H9 (cell line): ENCODE results near the gene SDHC. TPM values are rescaled to one million over a fixed set of nuclear protein-coding genes. Genes with fewer than 3 reads are reported as not detected.

Experiments
- DNase-seq: peaks from one replicate; pipeline ENCODE4 v3.0.0-alpha.2; 2017
- H2AFZ ChIP-seq: one replicate; pipeline ENCODE4 v1.6.1; 2013; ENCODE audit warnings: mild to moderate bottlenecking, low read length, control low read depth, moderate library complexity
- H2AK5ac ChIP-seq: 2 replicates; pipeline ENCODE4 v1.6.1; 2013; ENCODE audit warnings: low read length, control low read depth, mixed read lengths; ENCODE audit not compliant: insufficient read length
- H2BK120ac ChIP-seq: one replicate; pipeline ENCODE4 v1.6.1; 2013; ENCODE audit warnings: low read depth, mild to moderate bottlenecking, low read length, control low read depth, inconsistent platforms; ENCODE audit not compliant: poor library complexity, severe bottlenecking
- H2BK12ac ChIP-seq: 2 replicates; pipeline ENCODE4 v1.6.1; 2013; ENCODE audit warnings: low read length, control low read depth, mixed read lengths, low read depth; ENCODE audit not compliant: insufficient read length
- H2BK15ac ChIP-seq: 2 replicates; pipeline ENCODE4 v1.6.1; 2013; ENCODE audit warnings: low read depth, low read length, control low read depth
- H2BK20ac ChIP-seq: one replicate; pipeline ENCODE4 v1.6.1; 2013; ENCODE audit warnings: low read depth, mild to moderate bottlenecking, low read length, control low read depth, inconsistent platforms; ENCODE audit not compliant: poor library complexity, severe bottlenecking
- H2BK5ac ChIP-seq: 2 replicates; pipeline ENCODE4 v1.6.1; 2013; ENCODE audit warnings: low read length, control low read depth, mixed read lengths; ENCODE audit not compliant: insufficient read length
- H3K14ac ChIP-seq: 2 replicates; pipeline ENCODE4 v1.6.1; 2013; ENCODE audit warnings: low read length, control low read depth; ENCODE audit not compliant: insufficient read depth
- H3K18ac ChIP-seq: 2 replicates; pipeline ENCODE4 v1.6.1; 2013; ENCODE audit warnings: low read depth, mild to moderate bottlenecking, mixed read lengths, low read length, control low read depth; ENCODE audit not compliant: insufficient read length
- H3K23ac ChIP-seq: 2 replicates; pipeline ENCODE4 v1.6.1; 2013; ENCODE audit warnings: low read length, control low read depth, mixed read lengths, low read depth; ENCODE audit not compliant: insufficient read length
- H3K23me2 ChIP-seq: 2 replicates; pipeline ENCODE4 v1.6.1; 2013; ENCODE audit warnings: low read depth, mild to moderate bottlenecking, mixed read lengths, low read length, control low read depth; ENCODE audit not compliant: insufficient read length, poor library complexity, severe bottlenecking
- H3K27ac ChIP-seq: 2 replicates; pipeline ENCODE4 v1.5.1; 2013; ENCODE audit warnings: low read length, control low read depth, mixed read lengths, low read depth; ENCODE audit not compliant: insufficient read length
- H3K27me3 ChIP-seq: 2 replicates; pipeline ENCODE4 v1.6.1; 2013; ENCODE audit warnings: low read length, control low read depth, inconsistent platforms; ENCODE audit not compliant: insufficient read depth
- H3K4ac ChIP-seq: 2 replicates; pipeline ENCODE4 v1.6.1; 2013; ENCODE audit warnings: low read depth, mild to moderate bottlenecking, control low read depth, inconsistent platforms, low read length, moderate library complexity
- H3K4me1 ChIP-seq: 2 replicates; pipeline ENCODE4 v1.6.1; 2013; ENCODE audit warnings: low read length, control low read depth, inconsistent platforms; ENCODE audit not compliant: insufficient read depth
- H3K4me2 ChIP-seq: 2 replicates; pipeline ENCODE4 v1.6.1; 2013; ENCODE audit warnings: low read length, control low read depth, mixed read lengths; ENCODE audit not compliant: insufficient read length, insufficient read depth
- H3K56ac ChIP-seq: 2 replicates; pipeline ENCODE4 v1.6.1; 2013; ENCODE audit warnings: low read depth, mild to moderate bottlenecking, mixed read lengths, low read length, control low read depth; ENCODE audit not compliant: insufficient read length
- H3K79me1 ChIP-seq: 2 replicates; pipeline ENCODE4 v1.6.1; 2013; ENCODE audit warnings: low read depth, mild to moderate bottlenecking, moderate library complexity, low read length, control low read depth, inconsistent platforms; ENCODE audit not compliant: insufficient read depth, poor library complexity, severe bottlenecking
- H3K79me2 ChIP-seq: 2 replicates; pipeline ENCODE4 v1.6.1; 2013; ENCODE audit warnings: low read length, control low read depth, inconsistent platforms; ENCODE audit not compliant: insufficient read depth
- H3K9ac ChIP-seq: 2 replicates; pipeline ENCODE4 v1.6.1; 2013; ENCODE audit warnings: low read length, control low read depth, mixed read lengths; ENCODE audit not compliant: insufficient read length; ENCODE audit errors: extremely low read depth
- H3K9me3 ChIP-seq: one replicate; pipeline ENCODE4 v1.6.1; 2013; ENCODE audit warnings: low read depth, low read length, inconsistent platforms; ENCODE audit not compliant: control insufficient read depth
- H3T11ph ChIP-seq: one replicate; pipeline ENCODE4 v1.6.1; 2013; ENCODE audit warnings: mild to moderate bottlenecking, low read length, control low read depth, inconsistent platforms
- H4K20me1 ChIP-seq: one replicate; pipeline ENCODE4 v1.6.1; 2013; ENCODE audit not compliant: control insufficient read depth, insufficient read length, insufficient read depth
- H4K5ac ChIP-seq: 2 replicates; pipeline ENCODE4 v1.6.1; 2013; ENCODE audit warnings: low read depth, mild to moderate bottlenecking, mixed read lengths, low read length, control low read depth; ENCODE audit not compliant: insufficient read length
- H4K8ac ChIP-seq: replicated peaks from 2 replicates; pipeline ENCODE4 v1.6.1; 2013; ENCODE audit warnings: low read length, control low read depth, mixed read lengths, low read depth; ENCODE audit not compliant: insufficient read length
- H4K91ac ChIP-seq: 2 replicates; pipeline ENCODE4 v1.6.1; 2013; ENCODE audit warnings: low read depth, mild to moderate bottlenecking, moderate library complexity, mixed read lengths, low read length, control low read depth; ENCODE audit not compliant: insufficient read length
- H3K27ac Mint-ChIP-seq, 3 experiments: 2 replicates in 2 of 3; 3 replicates in 1 of 3; pipeline ENCODE4 v1.8.0; 2020 to 2021; ENCODE audit warnings: mixed read lengths in 3 of 3, mild to moderate bottlenecking in 1 of 3, moderate library complexity in 1 of 3
- H3K27me3 Mint-ChIP-seq: 2 replicates; pipeline ENCODE4 v1.8.0; 2021; ENCODE audit warnings: low read depth, mild to moderate bottlenecking, moderate library complexity, mixed read lengths
- H3K36me3 Mint-ChIP-seq, 3 experiments: 2 replicates in 2 of 3; 3 replicates in 1 of 3; pipeline ENCODE4 v1.8.0; 2020 to 2021; ENCODE audit warnings: low read depth in 3 of 3, mixed read lengths in 3 of 3; ENCODE audit not compliant: insufficient read depth in 1 of 3
- H3K4me1 Mint-ChIP-seq, 2 experiments: 2 replicates each; pipeline ENCODE4 v1.8.0; 2020; ENCODE audit warnings: mixed read lengths in 2 of 2
- H3K4me3 Mint-ChIP-seq, 2 experiments: 2 replicates in 1 of 2; 3 replicates in 1 of 2; pipeline ENCODE4 v1.8.0; 2020 to 2021; ENCODE audit warnings: mild to moderate bottlenecking in 2 of 2, mixed read lengths in 2 of 2, moderate library complexity in 1 of 2
- H3K9me3 Mint-ChIP-seq, 2 experiments: 2 replicates in 1 of 2; 3 replicates in 1 of 2; pipeline ENCODE4 v1.8.0; 2020; ENCODE audit warnings: mild to moderate bottlenecking in 2 of 2, mixed read lengths in 2 of 2, moderate library complexity in 1 of 2
- CTCF ChIP-seq: fragments of 200-600 bp; sonication (generic); conservative IDR thresholded peaks from 3 replicates; pipeline ENCODE4 v1.8.0; 2021; ENCODE audit warnings: antibody characterized with exemption, mild to moderate bottlenecking
- WGBS: extraction: QIAGEN DNeasy Blood & Tissue Kit; methylation state at CpG from one replicate; pipeline ENCODE4 v1.1.7; 2013; ENCODE audit warnings: missing lambda C conversion rate, low lambda C conversion rate, mixed read lengths; ENCODE audit not compliant: insufficient read length; ENCODE audit errors: extremely low coverage; 5-methylcytosine and 5-hydroxymethylcytosine counted together
- total RNA-seq: library from RNA; stranded (reverse); gene quantifications from 2 replicates; pipeline ENCODE4 v1.2.1, GENCODE V29; 2021

SDHC gene
- total RNA-seq, 1 experiment from 2014 or later = 198 TPM

GRCh38 chr1:161299347-161299746 lies 14.8 kb upstream of the SDHC start:
- Histone ChIP-seq H2BK5ac (no peak overlapping the region), H3K4ac (no peak overlapping the region), H2AFZ (no peak overlapping the region), H2BK12ac (no peak overlapping the region), H3T11ph (no peak overlapping the region), H2BK20ac (no peak overlapping the region), H3K79me2 (no peaks in the 10 kb centered on the region), H3K56ac (no peak overlapping the region), H3K27me3 (no peaks in the 10 kb centered on the region), H3K9ac (no peak overlapping the region), H2BK120ac (no peak overlapping the region), H3K79me1 (no peaks in the 10 kb centered on the region), H3K14ac (no peak overlapping the region), H4K91ac (no peak overlapping the region), H3K4me1 (peaks cover 3% of the 10 kb centered on the region; the same call in 1 of the 2 replicates), H4K20me1 (no peaks in the 10 kb centered on the region), H3K27ac (no peak overlapping the region), H4K8ac (no peak overlapping the region), H2BK15ac (no peak overlapping the region), H3K4me2 (no peak overlapping the region), H3K23ac (no peak overlapping the region), H4K5ac (no peak overlapping the region), H3K23me2 (no peaks in the 10 kb centered on the region), H3K18ac (no peak overlapping the region), H3K9me3 (no peaks in the 10 kb centered on the region), H2AK5ac (no peak overlapping the region)
- no peaks in the 10 kb centered on the region for H3K36me3 Mint-ChIP-seq
- no peak overlapping the region for H3K27ac Mint-ChIP-seq
- no peak for TF ChIP-seq CTCF
- peaks cover 23 to 38% of the 10 kb centered on the region in 2 experiments for H3K4me1 Mint-ChIP-seq
- WGBS = no CpG with 5 or more reads among the region's 9 CpGs
- H3K4me3 Mint-ChIP-seq = no peak overlapping the region; a peak in 1 of 5 replicates
- DNase-seq = no peak
- no peaks in the 10 kb centered on the region for H3K27me3 Mint-ChIP-seq
- no peaks in the 10 kb centered on the region for H3K9me3 Mint-ChIP-seq
